Measurements from ENCODE around the gene CEP350.

GRCh38 chr1:179971563-179972496 is 17.2 kb downstream of the CEP350 start:
- TF ChIP-seq CTCF (IDR thresholded peaks at IDR 0.05) (no peak), POLR2A (IDR thresholded peaks at IDR 0.05) (no peak), POLR2AphosphoS5 (IDR thresholded peaks at IDR 0.05) (no peak)

Measured in transverse colon (tissue), 4 donors.